SK-N-SH (cell line): ENCODE data around the gene SLC25A48. TPM values are rescaled to one million over a fixed set of nuclear protein-coding genes. Genes with fewer than 3 reads are reported as not detected.

ENCODE experiments used
- CTCF ChIA-PET: fragments of 300-600, 350-600 bp; formaldehyde crosslinking; extraction: SDS; loops from one replicate; lab custom pipeline; 2021; lab: Yijun Ruan, JAX
- POLR2A ChIA-PET: fragments of 350-600 bp; sonication (Branson Sonifier 250); formaldehyde crosslinking; extraction: SDS; loops from one replicate; lab custom pipeline; 2020; ENCODE audit warnings: antibody characterized with exemption, inconsistent platforms; lab: Yijun Ruan, JAX
- DNase-seq: peaks from one replicate; pipeline ENCODE4 v3.0.0; 2012
- H2AFZ ChIP-seq: fragments of 200-600 bp; sonication (generic); 2 replicates; pipeline ENCODE4 v1.8.1; 2016; ENCODE audit warnings: antibody characterized with exemption, mild to moderate bottlenecking, low read depth
- H3F3A ChIP-seq: fragments of 200-600 bp; sonication (generic); replicated peaks from 2 replicates; pipeline ENCODE3; 2016; ENCODE audit warnings: antibody characterized with exemption, mild to moderate bottlenecking; ENCODE audit not compliant: insufficient read depth
- H3K27ac ChIP-seq, 2 experiments: fragments of 200-500 bp in 1 of 2; fragments of 200-600 bp in 1 of 2; sonication (Bioruptor generic) in 1 of 2; sonication (generic), shearing (Covaris generic) in 1 of 2; 2 replicates each; pipeline versions ENCODE4 v1.5.1 to v1.6.1; 2014 to 2016; ENCODE audit warnings: low read depth in 2 of 2, inconsistent platforms in 1 of 2, low read length in 1 of 2, mild to moderate bottlenecking in 1 of 2, mixed read lengths in 1 of 2
- H3K27me3 ChIP-seq: fragments of 200-600 bp; sonication (generic), shearing (Covaris generic); 2 replicates; pipeline ENCODE4 v1.6.1; 2016; ENCODE audit warnings: mixed run types; ENCODE audit not compliant: insufficient read depth
- H3K36me3 ChIP-seq, 2 experiments: fragments of 200-500 bp in 1 of 2; fragments of 200-600 bp in 1 of 2; sonication (Bioruptor generic) in 1 of 2; sonication (generic) in 1 of 2; replicated peaks in 1 of 2; 2 replicates each; pipeline versions ENCODE3 to v1.5.1; 2014 to 2016; ENCODE audit warnings: low read length in 1 of 2, mild to moderate bottlenecking in 1 of 2; ENCODE audit not compliant: insufficient read depth in 2 of 2, control insufficient read depth in 1 of 2
- H3K4me1 ChIP-seq, 2 experiments: fragments of 200-500 bp in 1 of 2; fragments of 200-600 bp in 1 of 2; sonication (Bioruptor generic) in 1 of 2; sonication (generic), shearing (Covaris generic) in 1 of 2; 2 replicates each; pipeline versions ENCODE4 v1.5.1 to v1.6.1; 2014 to 2016; ENCODE audit warnings: low read depth in 1 of 2, low read length in 1 of 2, mixed run types in 1 of 2; ENCODE audit not compliant: insufficient read depth in 2 of 2, control insufficient read depth in 1 of 2
- H3K4me2 ChIP-seq: fragments of 200-600 bp; sonication (generic), shearing (Covaris generic); 2 replicates; pipeline ENCODE4 v1.6.1; 2017; ENCODE audit warnings: mixed run types
- H3K4me3 ChIP-seq, 2 experiments: fragments of 200-500 bp in 1 of 2; fragments of 200-600 bp in 1 of 2; sonication (Bioruptor generic) in 1 of 2; sonication (generic), shearing (Covaris generic) in 1 of 2; 2 replicates each; pipeline versions ENCODE4 v1.5.1 to v1.8.1; 2014 to 2016; ENCODE audit warnings: low read depth in 2 of 2, inconsistent platforms in 1 of 2, low read length in 1 of 2, mild to moderate bottlenecking in 1 of 2, mixed read lengths in 1 of 2, moderate library complexity in 1 of 2
- H3K79me2 ChIP-seq: fragments of 200-600 bp; sonication (generic); 2 replicates; pipeline ENCODE4 v1.8.1; 2017; ENCODE audit warnings: mild to moderate bottlenecking; ENCODE audit not compliant: insufficient read depth
- H3K9ac ChIP-seq: fragments of 200-600 bp; sonication (generic); 2 replicates; pipeline ENCODE4 v1.6.1; 2017; ENCODE audit warnings: mixed run types
- H3K9me2 ChIP-seq: fragments of 200-600 bp; sonication (generic); 2 replicates; pipeline ENCODE4 v1.6.1; 2017; ENCODE audit warnings: mixed run types
- H3K9me3 ChIP-seq: fragments of 200-600 bp; sonication (generic); 2 replicates; pipeline ENCODE4 v1.6.1; 2017; ENCODE audit warnings: mixed run types, mild to moderate bottlenecking, moderate library complexity
- H4K20me1 ChIP-seq: fragments of 200-600 bp; sonication (generic); 2 replicates; pipeline ENCODE4 v1.6.1; 2017; ENCODE audit warnings: mild to moderate bottlenecking, mixed run types; ENCODE audit not compliant: insufficient read depth
- CTCF ChIP-seq: fragments of 200-600 bp; sonication (generic); IDR thresholded peaks from 2 replicates; pipeline ENCODE4 v1.6.1; 2017; ENCODE audit warnings: antibody characterized with exemption, mild to moderate bottlenecking, moderate library complexity
- ELF1 ChIP-seq: IDR thresholded peaks from 2 replicates; pipeline ENCODE4 v1.4.0; 2012
- FOXM1 ChIP-seq: IDR thresholded peaks from 2 replicates; pipeline ENCODE4 v1.4.0; 2012; ENCODE audit warnings: low read depth, mild to moderate bottlenecking
- GABPA ChIP-seq: IDR thresholded peaks from 2 replicates; pipeline ENCODE4 v1.4.0; 2012; ENCODE audit warnings: low read depth, mild to moderate bottlenecking
- JUND ChIP-seq: IDR thresholded peaks from 2 replicates; pipeline ENCODE4 v1.4.0; 2012
- MAX ChIP-seq: IDR thresholded peaks from 2 replicates; pipeline ENCODE4 v1.4.0; 2012; ENCODE audit warnings: low read depth
- MEF2A ChIP-seq: IDR thresholded peaks from 2 replicates; pipeline ENCODE4 v1.4.0; 2012; ENCODE audit warnings: low read depth, borderline replicate concordance
- MXI1 ChIP-seq: IDR thresholded peaks from 2 replicates; pipeline ENCODE4 v1.6.1; 2012; ENCODE audit warnings: mild to moderate bottlenecking, low read depth, low read length, improper control_type of control experiment
- REST ChIP-seq: IDR thresholded peaks from 2 replicates; pipeline ENCODE4 v1.6.1; 2012; ENCODE audit warnings: mild to moderate bottlenecking, low read depth, low read length, moderate library complexity
- RXRA ChIP-seq: IDR thresholded peaks from 2 replicates; pipeline ENCODE4 v1.4.0; 2012; ENCODE audit warnings: low read depth, mild to moderate bottlenecking, borderline replicate concordance
- USF2 ChIP-seq: fragments of 150-350 bp; IDR thresholded peaks from 2 replicates; pipeline ENCODE4 v1.6.1; 2017; ENCODE audit warnings: antibody characterized with exemption, low read length, low read depth, borderline replicate concordance
- WGBS: methylation state at CpG from one replicate; pipeline ENCODE4 v1.1.6; 2017; ENCODE audit warnings: low lambda C conversion rate; 5-methylcytosine and 5-hydroxymethylcytosine counted together
- polyA plus RNA-seq, 3 experiments: library from polyadenylated mRNA; depleted of rRNA; stranded (reverse); fragments of >200 nt; gene quantifications; 2 replicates each; pipeline ENCODE4 v1.2.3, GENCODE V29; 2012

The SLC25A48 gene
- polyA plus RNA-seq, 1 of the 3 experiments (the other 2 are of a cell fraction) = 0.23 TPM

GRCh38 chr5:135883441-135883840, 49.0 kb downstream of the SLC25A48 start:
- H3K4me2 ChIP-seq = no peak overlapping the region
- H3K79me2 ChIP-seq = no peaks in the 10 kb centered on the region
- no peaks in the 10 kb centered on the region for H4K20me1 ChIP-seq
- no peaks in the 10 kb centered on the region for H3K9me2 ChIP-seq
- TF ChIP-seq CTCF (peak; percentile 29), GABPA (no peak)
- H3F3A ChIP-seq = no peaks in the 10 kb centered on the region
- no peak for DNase-seq
- WGBS = 48% methylated on average over 3 of the region's 4 CpGs
- H3K27me3 ChIP-seq = no peaks in the 10 kb centered on the region
- H3K27ac ChIP-seq = no peak overlapping the region
- H3K4me3 ChIP-seq = no peak overlapping the region
- H3K36me3 ChIP-seq = no peaks in the 10 kb centered on the region
- H3K9ac ChIP-seq = no peak overlapping the region
- H2AFZ ChIP-seq = no peak overlapping the region
- H3K9me3 ChIP-seq = no peaks in the 10 kb centered on the region
- ChIA-PET POLR2A (no interaction called here), CTCF (interaction anchor here (1.1 kb wide), 1 partner anchor 328 kb away, joined by 6 read pairs; no protein-coding TSS in a partner anchor)
- peaks cover 0 to 5% of the 10 kb centered on the region in 2 experiments; a peak in 1 of 4 replicates for H3K4me1 ChIP-seq

GRCh38 chr5:135885031-135885430, 50.6 kb downstream of the SLC25A48 start:
- no peaks in the 10 kb centered on the region for H3F3A ChIP-seq
- H3K4me3 ChIP-seq = no peak overlapping the region
- H3K4me1 ChIP-seq = peaks cover 0 to 5% of the 10 kb centered on the region in 2 experiments; a peak in 1 of 4 replicates
- WGBS = 90% methylated on average over 3 of the region's 3 CpGs
- POLR2A ChIA-PET = no interaction called here
- no peaks in the 10 kb centered on the region for H3K36me3 ChIP-seq
- H3K9me3 ChIP-seq = no peaks in the 10 kb centered on the region
- no peaks in the 10 kb centered on the region for H4K20me1 ChIP-seq
- no peak overlapping the region for H3K4me2 ChIP-seq
- CTCF ChIA-PET = interaction anchor here (1.0 kb wide), 2 partner anchors 198 to 327 kb away, joined by 3 to 4 read pairs; no protein-coding TSS in a partner anchor
- no peak for TF ChIP-seq USF2
- no peak for TF ChIP-seq RXRA
- no peak for TF ChIP-seq MAX
- no peak for TF ChIP-seq ELF1
- no peak for TF ChIP-seq MXI1
- no peak for TF ChIP-seq JUND
- TF ChIP-seq REST = no peak
- no peak for TF ChIP-seq FOXM1
- no peak for TF ChIP-seq MEF2A
- H3K79me2 ChIP-seq = no peaks in the 10 kb centered on the region
- H3K27me3 ChIP-seq = no peaks in the 10 kb centered on the region
- no peak overlapping the region for H3K27ac ChIP-seq
- DNase-seq = no peak
- no peaks in the 10 kb centered on the region for H3K9me2 ChIP-seq
- H3K9ac ChIP-seq = no peak overlapping the region
- no peak overlapping the region for H2AFZ ChIP-seq
